Fibroblast of skin of right biceps (primary cell): Measurements from ENCODE around the gene MPPED1.

Source experiments
- DNase-seq: peaks from one replicate; pipeline ENCODE4 v3.0.0-alpha.2; 2013

Gene MPPED1

DNA sequence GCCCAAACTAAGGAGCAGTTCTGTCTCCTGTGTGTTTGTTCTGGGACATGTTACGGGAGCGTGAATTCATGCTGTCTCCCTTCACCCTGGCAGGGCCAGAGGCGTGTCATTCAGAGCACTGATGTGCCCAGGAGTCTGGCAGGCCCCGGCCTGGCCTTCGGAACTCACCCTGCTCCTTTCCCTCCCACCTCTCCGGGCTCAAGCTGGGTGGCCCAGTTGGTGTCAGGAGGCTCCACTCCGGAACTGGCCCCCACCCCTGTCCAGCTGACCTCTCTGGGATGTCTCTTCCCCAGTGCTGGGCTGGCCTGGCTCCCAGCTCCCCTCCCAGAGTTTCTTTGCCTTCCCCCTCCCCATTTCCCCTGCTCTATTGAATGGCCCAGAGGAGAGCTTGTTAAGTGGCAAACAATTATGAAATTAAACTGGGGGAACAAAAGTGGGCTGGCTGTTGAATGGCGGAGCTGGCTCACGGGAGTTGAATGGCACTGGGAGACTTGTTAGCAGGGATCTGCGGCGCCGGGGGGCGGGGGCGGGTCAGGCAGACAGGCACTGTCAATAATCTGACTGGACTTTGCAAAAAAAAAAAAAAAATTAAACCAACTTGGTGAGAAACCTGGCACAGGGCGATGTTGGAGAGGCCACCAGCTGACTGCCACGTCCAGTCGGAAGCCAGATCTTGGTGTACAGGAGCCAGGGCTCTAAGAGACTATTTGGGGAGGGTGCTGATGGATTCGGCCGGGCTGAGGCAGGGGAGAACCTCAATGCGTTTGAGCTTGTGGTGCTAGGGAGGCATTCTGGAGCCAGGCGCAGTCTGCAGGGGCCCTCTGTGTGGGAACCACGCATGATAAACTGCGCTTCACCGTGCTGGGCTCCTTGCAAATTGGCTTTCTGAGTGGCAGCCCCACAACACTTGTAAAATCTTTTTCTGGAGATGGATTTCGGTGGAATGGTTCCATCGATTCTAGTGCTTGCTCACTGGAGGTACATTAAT, 1.3 kb downstream of the MPPED1 start:
- no peak for DNase-seq

DNA sequence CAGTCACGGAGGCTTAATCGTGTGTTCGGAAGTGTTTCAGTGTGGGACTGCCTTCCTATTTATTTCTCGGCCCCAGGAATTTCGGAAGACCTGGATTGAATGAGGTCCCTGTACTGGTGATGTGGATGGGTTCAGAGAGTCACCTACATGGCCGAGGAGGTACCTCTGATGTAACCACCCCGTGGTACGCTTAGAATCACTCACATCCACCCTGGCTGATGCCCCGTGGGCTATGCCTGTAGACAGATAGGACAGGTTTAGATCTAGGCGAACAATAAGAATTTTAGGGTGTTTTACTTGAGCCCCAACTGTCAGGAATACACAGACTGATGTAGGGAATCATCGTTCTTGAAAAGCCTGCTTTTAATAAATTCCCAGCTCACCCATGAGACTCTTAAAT, 2.0 kb downstream of the MPPED1 start:
- DNase-seq, result no peak

DNA sequence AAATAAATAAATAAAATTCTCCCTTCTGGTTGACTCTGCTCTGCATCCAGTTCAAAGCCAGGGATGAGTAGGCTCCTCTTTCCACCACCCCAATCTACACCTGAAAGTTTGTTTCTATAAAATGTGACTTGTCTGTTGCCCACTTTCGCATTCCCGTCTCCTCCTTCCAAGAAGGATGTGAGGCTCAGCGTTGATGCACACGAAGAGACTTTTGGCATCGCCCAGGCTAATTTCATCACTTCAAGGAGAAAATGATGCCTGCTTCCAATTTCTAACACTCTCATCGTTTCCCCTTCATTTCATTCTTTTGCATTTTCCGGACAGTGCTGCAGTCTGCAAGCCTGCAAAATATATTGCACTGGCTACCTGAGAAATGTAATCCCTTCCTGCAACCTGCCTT, 3.9 kb downstream of the MPPED1 start:
- DNase-seq, result no peak

DNA sequence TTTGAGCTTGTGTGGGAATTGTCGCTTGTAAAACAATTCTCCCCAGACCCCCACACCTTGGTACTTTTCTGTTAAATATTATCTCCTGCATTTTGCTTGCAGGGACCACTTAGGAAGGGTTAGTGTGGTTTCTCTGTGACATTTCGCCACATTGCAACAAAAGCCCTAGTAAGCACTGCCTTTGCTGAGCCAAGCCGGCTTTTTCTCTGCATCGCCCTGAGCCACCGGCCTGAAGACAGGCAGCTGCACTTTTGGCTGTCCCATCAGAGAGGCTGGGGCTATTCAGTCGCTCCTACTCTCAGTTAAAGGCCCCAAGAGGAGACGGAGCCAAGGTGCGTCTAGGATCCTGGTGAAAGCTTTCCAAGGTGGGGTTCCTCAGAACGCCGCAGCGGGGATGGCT, 5.7 kb downstream of the MPPED1 start:
- DNase-seq, result no peak

DNA sequence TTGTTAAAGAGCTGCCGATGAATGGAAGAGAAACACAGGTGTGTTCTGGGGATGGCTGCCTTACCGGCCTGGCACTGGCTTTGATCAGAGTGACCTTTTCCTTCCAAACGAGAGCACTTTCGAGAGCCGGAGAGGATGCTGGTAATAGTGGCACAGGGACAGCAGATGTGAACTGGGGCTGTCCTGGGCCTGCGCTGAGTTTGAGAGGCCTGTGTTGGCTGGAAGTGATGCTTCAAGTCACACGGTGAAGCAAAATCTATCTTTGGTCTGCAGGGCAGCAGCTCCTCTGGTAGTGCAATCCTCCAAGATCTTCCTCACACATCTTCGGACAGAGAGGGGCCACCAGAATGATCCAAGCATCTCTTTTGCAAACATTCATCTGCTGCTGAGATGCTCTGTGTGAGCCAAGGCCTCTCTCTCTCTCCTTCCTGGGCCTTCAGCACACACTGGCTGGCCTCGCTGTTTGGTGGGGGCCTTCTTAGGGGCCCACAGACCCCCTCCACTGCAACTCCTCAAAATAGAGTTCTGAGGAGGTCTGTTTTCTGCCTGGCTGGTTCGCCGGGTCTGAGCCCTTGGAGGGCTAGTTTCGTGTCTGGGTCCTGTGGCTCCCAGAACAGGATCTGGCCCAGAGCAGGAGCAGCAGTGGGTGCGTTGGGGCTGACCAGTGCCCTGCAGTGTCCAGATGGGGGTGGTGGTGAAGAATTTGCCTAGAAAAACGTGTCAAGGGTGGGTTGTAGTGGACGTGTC, 6.4 kb downstream of the MPPED1 start:
- DNase-seq, result no peak

DNA sequence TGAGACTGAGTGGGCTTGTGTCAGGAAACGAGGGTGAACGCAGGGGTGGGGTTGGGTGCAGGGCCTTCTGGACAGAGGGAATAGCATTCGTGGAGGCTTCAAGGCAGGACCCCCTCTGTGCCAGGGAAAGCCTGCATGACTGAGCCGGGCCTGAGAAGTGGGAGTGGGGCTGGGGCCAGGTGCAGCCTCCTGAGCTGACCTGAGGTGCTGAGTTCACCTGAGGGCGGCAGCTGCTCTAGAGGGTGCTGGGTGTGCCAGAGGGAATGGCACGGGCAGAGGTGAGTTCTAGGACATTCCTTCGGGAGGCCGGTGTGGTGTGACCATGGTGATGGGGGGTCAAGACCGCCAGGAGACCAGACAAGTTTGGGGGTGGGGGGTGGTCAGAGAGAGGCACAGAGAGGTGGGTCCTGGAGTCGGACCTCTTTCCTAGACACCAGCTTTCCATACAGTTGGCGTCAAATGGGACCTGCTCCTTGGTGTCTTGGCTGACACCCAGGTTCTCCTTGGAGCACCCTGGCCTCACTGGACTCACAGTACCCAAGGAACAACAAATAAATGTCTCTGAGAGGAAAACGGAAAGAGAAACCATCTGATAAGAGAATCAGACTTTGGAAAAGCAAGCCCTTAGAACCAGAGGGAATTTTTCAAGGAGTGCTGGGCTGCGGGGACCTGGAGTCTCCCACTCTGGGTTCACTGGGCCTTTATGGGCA, 7.7 kb downstream of the MPPED1 start:
- DNase-seq, result no peak

DNA sequence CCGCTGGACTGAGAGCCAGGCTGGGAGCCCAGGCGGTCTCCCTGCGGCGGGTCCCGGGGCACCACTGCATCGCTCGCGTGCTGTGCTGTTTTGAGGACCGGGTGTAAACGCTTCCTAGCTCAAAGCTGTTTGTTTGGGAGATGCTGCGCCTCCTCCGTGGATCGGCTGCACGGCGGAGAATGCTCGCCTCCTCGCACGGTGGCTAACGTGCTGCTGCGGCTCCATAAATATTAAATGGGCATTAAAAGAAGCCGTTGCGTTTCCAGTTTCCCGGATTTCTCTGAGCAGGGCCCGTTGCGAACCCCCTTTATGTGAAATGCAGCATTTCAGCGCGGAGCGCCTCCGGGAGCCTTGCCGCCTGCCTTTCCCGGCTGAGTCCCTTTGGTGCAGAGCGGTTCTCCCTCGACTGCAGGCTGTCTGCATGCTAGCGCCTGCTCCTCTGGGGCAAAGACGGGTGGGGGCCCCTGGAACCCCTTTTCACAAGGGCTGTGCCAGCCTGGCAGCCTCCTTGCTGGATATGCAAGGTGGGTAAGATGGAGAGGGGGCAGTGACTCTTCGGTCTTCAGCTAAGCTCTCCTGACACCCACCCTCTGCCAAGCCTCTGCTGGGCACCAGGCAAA, 9.3 kb downstream of the MPPED1 start:
- DNase-seq, result no peak

DNA sequence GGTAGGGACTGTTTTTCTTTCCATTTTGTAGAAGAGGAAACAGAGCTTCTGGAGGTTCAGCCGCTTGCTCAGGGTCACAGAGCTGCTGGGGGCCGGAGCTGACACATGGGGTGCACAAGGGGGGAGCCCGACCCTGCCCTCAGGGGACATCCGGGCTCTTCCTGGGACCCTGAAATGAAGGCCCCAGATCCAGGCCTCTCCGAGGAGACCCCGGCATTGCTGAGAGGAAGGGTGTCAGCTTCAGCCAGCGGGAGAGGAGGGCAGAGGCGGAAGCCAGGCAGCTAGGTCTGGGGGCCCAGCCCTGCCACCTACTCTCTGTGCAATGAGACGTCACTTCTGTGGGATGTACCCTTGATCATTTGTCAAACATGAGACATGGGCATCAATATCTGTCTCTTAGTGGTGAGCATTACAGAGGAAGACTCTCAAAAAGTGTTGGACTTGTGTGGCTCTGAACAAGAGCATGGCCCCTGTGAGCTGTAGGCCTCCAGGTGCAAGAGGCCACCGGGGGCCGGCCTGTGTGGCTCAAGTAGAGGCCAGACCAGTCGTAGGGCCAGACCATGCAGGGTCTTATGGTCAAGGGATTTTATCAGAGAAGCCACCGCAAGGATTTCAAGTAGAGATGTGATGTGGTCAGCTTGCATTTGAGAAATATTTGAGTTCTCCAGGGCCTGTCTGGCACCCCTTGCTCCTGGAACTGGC, 10.3 kb downstream of the MPPED1 start:
- no peak for DNase-seq

DNA sequence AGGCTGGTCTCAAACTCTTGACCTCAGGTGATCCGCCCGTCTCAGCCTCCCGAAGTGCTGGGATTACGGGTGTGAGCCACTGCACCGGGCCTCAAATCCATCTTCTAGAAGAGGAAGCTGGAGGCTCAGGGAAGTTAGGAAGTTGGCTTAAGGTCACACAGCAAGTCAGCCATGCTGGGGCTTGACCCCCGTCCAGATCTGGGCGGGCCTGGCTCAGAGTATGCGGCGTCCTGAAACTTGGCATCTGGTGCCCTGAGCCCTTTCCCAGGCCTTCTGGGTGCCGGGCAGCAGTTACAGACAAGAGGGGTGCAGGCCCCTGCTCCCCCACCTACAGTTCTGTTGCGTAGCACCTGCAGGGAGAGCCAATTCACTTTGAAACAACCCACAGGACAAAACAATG, 11.2 kb downstream of the MPPED1 start:
- DNase-seq, result no peak

DNA sequence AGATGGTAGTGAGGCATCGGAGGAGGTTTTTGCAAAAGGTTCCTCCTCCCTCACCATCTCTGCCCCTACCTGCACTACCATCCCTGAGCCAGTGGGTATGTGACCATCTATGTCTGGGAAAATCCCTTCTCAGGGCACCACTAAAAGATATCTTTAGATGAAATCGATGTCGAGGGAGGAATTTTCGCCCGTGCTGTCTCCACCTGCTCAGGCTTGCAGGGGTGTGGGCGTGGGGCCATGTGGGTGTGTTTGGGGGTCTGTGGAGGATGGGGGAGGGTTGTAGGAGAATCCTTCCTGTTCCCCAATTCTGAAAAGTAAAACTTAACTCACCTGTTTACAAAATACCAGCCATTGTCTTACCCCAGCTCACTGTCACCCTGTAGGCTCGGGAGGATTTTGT, 12.4 kb downstream of the MPPED1 start:
- no peak for DNase-seq

DNA sequence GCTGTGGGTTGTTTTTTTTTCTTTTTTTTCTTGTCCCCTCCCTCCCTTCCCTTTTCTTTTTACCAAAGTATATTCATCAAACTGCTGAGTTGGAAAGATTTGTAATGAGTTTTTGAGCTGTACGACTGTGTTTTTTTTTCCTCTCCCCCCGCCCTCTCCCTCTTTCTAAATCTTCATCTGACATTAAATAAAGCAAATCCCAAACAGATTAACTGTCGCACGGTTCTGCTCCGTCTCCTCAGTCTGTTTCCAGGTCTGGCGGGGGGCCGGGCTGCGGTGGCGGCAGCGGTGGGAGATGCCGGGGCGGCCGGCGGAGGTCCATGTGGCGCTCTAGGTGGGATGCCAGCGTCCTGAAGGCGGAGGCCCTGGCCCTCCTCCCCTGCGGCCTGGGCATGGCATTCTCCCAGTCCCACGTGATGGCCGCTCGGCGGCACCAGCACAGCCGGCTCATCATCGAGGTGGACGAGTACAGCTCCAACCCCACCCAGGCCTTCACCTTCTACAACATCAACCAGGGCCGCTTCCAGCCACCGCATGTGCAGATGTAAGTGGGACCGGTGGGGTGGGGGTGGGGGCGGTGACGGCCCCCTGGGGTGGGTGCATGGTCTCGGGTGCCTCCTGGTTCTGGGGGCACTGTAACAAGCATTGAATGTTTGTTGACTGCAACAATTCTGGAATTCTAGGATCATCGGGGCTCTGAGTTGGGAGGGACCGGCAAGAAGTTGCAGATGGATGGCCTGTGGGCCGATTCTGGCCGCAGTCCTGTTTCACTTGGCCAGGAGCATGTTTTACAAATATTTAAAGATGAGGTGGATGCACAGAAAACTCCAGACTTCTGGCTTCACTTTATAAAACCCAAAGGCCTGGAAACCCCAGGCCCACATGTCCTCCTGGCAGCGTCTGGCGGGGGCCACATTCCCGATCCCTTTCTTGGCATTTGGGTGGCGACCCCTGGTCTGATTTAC, 13.1 kb downstream of the MPPED1 start:
- DNase-seq, result no peak

DNA sequence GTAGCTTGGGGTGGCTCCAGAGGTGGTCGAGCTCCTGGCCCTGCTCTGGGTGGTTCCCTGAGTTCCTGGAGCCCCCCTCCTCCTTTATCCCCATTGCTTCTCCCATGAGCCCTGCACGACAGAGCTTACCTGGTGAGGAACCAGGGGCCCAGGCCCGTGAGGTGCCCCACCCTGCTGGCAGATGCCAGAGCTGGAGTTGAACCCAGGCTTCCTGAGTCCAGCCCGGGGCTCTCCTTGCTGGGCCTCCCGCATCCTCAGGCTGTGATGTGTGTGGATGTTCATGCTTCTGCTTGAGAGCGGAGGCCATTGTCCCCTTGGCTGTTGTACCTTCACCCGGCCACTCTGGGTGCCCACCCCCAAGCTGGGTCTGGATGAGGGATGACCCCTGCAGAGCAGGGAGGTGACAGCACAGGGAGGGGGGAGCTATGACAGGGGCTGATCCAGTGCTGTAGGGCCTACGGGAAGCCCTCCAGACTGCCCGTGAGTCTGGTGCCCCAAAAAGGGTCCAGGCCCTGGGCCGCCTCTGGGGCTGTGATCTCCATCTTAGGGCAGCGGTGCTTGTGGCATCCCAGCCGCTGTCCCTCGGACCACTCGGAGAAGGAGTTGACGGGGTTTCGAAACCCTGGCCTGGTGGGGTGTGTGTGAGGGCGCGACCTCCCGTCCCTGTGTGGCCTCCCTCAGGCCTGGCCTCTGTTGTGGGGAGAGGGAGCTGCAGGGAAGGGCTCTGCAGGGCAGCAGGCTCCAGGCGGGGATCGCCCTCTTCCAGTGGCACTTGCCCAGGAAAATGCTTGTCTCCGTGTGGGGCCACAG, 14.4 kb downstream of the MPPED1 start:
- no peak for DNase-seq

DNA sequence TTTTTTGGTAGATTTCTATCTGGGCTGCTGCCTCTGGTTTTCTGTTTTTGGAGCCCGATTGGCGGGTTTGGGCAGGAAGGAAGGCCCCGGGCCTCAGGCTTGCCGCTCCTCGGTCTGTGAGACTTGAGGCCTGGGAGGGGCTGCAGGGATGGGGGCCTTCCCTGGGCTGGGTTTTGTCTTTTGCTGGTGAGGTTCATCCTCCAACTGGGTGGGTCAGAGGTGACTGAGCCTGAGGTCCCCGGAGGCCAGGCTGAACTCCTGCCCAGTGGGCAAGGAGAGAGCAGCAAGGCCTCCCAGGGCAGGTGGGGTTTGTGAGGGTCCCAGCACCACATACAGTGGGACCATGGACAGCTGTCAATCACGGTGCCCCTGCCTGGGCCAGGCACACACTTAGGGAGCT, 15.0 kb downstream of the MPPED1 start:
- DNase-seq, result no peak

DNA sequence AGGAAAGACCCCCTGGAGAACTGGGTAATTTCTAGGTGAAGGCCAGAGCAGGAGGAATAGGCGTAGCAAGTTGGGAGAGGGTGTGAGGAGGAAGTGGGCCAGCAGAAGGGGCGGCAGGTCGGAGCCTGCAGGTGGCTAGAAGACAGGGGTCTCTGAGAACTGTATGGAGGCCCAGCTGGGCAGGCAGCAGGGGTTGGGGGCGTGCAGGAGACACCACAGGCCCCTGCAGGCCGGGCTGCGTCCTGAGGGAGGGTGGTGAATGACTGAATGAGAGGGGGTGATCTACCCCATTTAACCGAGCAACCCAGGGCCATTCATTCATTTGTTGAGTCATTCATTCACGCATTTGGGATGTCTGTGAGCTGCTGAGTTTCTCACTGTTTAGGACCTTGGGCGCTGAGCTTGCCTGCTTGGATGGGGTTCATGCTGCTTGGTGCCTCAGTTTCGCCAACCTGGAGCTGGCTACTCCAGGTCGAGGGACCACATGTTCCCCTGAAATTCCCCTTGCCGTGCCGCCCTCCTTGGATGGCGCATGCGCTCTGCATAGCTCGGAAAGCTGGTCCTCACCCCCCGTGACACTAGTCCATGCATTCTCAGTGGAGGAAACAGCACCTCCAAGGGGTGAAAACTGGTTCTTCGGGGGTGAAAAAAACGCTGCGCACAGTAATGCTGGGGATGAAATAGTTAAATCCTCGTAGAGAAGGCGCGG, 15.6 kb downstream of the MPPED1 start:
- no peak for DNase-seq

DNA sequence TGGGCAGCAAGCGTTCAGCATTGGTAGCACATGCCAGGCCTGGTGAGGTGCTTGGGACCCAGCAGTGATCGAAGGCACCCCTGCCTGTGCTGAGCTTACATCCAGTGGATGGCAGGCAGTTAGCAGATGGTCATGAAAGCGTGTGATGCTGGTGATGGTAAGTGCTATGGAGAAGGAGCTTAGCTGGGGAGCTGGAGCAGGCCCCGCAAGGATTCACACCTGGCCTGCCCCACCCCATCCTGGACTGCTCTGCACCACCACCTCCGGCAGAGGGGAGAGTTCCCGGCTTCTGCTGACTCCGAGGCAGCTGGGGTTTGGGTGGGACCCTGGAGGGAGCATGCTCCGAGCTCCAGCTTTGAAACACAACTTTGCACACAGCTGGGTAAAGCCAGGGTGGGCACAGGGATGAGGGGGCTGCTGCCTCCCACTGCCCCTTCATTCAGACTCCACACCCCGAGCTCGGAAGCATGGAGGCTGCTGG, 16.2 kb downstream of the MPPED1 start:
- DNase-seq, result no peak

DNA sequence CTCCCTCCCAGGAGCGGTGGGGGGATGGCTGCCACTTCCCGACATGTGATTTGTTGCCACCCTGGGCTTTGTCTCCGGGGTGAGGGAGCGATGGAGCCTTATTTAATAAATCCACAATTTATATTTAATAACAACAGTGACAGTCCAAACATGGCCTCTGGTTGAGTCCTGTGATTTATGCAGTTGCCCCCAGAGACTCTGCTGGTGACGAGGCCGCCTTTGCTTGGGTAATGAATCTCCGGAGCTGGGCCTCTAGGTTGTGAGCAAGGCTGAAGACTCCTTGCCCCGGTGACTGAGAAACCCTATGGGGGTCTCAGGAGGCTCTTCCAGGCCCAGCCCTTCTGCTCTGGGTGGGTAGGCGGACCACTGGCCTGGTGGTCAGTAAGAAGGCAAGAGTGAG, 16.7 kb downstream of the MPPED1 start:
- DNase-seq, result no peak

DNA sequence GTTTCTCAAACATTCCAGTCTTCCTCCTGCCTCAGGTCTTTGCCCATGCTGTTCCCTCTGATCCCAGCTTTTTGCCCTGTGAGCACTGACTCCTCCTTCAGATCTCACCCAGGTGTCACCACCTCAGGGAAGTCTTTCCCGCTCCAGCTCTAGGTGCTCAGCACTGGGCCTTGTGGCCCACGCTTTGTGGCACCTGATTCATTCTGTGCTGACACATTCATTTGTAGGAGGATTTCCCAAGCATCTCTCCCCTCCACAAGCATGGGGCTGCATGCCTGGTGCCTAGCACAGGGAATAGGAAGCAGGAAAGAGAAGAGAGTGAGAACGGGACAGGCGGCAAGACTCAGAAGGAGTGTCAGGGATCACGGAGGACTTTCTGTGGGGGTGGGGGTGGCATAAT, 17.6 kb downstream of the MPPED1 start:
- DNase-seq, result no peak

DNA sequence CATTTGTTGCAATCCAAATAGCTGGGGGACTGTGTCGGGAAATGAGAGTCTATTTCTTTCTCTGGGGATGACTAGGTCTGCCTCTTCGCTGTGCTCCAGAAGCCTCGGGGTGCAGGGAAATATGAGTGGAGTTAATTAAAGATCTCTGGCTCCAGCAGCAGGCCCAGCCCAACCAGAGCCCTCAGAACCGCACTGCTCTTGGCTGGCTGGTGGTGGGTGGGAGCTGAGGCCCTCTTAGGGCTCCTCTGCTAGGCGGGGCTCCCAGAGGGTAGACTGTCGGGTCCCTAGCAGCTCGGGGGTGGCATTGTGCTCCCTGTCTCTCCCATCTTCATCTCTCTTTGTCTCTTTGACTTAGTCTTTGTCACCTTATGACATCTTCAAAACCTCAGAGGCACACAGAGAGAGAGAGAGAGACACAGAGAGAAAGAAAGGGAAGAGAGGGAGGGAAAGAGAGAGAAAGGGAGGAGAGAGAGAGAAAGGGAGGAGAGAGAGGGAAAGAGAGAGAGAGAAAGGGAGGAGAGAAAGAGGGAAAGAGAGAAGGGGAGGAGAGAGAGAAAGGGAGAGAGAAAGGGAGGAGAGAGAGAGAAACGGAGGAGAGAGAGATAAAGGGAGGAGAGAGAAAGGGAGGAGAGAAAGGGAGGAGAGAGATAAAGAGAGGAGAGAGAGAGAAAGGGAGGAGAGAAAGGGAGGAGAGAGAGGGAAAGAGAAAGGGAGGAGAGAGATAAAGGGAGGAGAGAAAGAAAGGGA, 20.2 kb downstream of the MPPED1 start:
- no peak for DNase-seq
